NCI-H510A (cell line): Measurements from ENCODE around the gene UROC1.

Source experiments
- DNase-seq: peaks from one replicate; lab custom pipeline; 2025; lab: John Stamatoyannopoulos, UW

UROC1 gene

GRCh38 chr3:126459763-126460127, 57.8 kb downstream of the UROC1 start:
- no peak for DNase-seq

- DNase-seq: no peak
Observed at GRCh38 chr3:126459111-126459762, 58.3 kb downstream of the UROC1 start.

- DNase-seq: no peak
Observed at GRCh38 chr3:126456766-126457388, 60.7 kb downstream of the UROC1 start.

GRCh38 chr3:126456211-126456610, 61.4 kb downstream of the UROC1 start:
- no peak for DNase-seq

- DNase-seq: no peak
Observed at GRCh38 chr3:126454437-126455198, 63.0 kb downstream of the UROC1 start.

- no peak for DNase-seq
Observed at GRCh38 chr3:126454025-126454424, 63.5 kb downstream of the UROC1 start.

GRCh38 chr3:126452213-126452612, 65.4 kb downstream of the UROC1 start:
- DNase-seq: no peak

GRCh38 chr3:126451511-126451910, 66.1 kb downstream of the UROC1 start:
- no peak for DNase-seq

- DNase-seq: no peak
Observed at GRCh38 chr3:126450744-126451143, 66.8 kb downstream of the UROC1 start.

- DNase-seq: no peak
Observed at GRCh38 chr3:126450219-126450618, 67.4 kb downstream of the UROC1 start.

- DNase-seq: no peak
Observed at GRCh38 chr3:126449621-126450051, 67.9 kb downstream of the UROC1 start.

GRCh38 chr3:126448893-126449180, 68.7 kb downstream of the UROC1 start:
- no peak for DNase-seq

- no peak for DNase-seq
Observed at GRCh38 chr3:126448136-126448892, 69.3 kb downstream of the UROC1 start.

- DNase-seq: no peak
Observed at GRCh38 chr3:126447456-126448106, 70.0 kb downstream of the UROC1 start.

GRCh38 chr3:126446791-126447190, 70.8 kb downstream of the UROC1 start:
- no peak for DNase-seq

GRCh38 chr3:126446301-126446700, 71.3 kb downstream of the UROC1 start:
- DNase-seq: no peak

- no peak for DNase-seq
Observed at GRCh38 chr3:126445506-126445905, 72.1 kb downstream of the UROC1 start.

- no peak for DNase-seq
Observed at GRCh38 chr3:126442856-126443242, 74.7 kb downstream of the UROC1 start.

- no peak for DNase-seq
Observed at GRCh38 chr3:126442094-126442855, 75.3 kb downstream of the UROC1 start.

GRCh38 chr3:126441256-126441880, 76.2 kb downstream of the UROC1 start:
- DNase-seq: no peak

- DNase-seq: no peak
Observed at GRCh38 chr3:126440709-126440995, 76.9 kb downstream of the UROC1 start.
